NK-92 treated with Interleukin-12 subunit alpha and Interleukin-12 subunit beta, amount 100 ng/mL, for 24 hours (cell line): ENCODE data around the gene TFF1.

Experiments used
- DNase-seq: peaks from one replicate; lab custom pipeline; 2025; lab: John Stamatoyannopoulos, UW

Gene TFF1

DNA sequence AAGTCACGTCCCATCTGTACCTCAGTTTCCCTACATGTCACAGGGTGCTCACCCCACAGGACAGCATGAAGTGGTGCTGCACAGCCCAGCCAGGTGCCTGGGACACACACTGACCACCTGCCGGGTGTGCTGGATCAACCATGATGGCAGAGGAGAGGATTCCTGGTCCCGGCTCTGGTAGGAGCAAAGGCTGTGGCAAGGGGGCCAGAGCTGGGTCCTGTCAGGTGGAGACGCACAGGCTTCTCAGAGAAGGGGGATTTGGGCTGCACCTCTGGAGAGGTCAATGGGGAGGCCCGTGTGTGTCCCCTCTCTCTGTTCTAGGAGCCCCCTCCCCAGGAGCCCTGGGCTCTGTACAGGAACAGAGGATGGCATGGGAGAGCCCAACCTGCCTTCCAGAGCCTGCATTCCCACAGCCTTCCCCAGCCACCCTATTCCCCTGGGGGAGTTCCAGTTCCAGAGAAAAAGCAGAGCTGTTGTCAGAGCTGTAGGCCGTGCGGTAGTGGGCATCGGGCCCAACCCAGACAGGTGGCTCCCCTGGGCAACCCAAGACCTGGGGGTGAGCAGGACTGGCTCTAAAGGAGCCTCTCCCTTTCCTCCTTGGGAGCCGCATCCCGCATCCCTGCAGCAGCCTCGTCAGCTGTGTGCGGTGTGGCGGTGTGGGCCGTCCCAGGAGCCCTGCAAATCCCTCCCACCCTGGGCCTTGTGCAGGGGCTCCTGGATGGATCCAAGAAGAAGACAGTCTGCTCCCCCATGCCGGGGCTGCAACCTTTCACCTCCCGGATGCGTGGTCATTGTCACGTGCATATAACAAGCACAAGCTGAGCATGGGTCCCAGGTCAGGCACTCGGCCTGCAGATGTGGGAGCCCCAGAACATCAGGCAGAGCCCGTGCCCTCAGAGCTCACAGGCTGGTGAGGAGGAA lies 48.2 kb downstream of the TFF1 start:
- DNase-seq, result no peak

DNA sequence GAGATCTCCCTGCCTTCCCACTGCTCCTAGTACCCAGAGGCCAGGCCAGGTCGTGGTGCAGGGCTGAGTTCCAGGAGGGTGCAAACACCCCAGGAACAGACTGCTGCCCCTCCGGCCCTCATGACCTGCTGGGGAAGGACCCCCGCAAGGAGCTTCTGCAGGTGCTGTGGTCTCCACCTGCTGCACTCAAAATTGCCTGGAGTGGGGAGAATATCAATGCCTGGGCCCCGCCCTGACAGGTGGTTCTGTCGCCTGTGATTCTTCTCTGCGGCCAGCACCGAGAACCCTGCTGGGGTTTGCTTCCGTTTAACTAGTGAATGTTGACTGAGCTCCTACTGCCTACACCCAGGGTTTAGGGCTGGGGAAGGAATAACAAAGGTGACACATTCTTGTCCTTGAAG lies 49.0 kb downstream of the TFF1 start:
- DNase-seq, result no peak

DNA sequence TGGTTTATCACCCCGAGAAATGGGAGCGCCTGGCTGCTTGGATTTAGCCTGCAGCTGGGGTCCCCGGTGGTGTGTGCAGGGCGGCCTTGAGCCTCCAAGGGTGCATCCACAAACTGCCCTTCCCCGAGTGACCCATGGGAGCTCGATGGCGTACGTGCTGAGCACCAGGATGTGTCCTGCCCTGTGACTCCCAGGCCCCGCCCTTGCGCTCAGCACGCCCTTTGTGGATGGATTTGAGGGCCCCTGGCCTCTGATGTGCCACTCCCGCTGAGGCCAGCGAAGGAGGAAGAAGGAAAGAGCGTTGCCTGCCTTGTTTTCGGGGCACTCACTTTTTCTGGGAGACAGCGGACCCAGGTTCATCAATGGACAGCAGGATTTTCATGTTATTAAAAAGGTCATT lies 49.4 kb downstream of the TFF1 start:
- DNase-seq, result no peak

DNA sequence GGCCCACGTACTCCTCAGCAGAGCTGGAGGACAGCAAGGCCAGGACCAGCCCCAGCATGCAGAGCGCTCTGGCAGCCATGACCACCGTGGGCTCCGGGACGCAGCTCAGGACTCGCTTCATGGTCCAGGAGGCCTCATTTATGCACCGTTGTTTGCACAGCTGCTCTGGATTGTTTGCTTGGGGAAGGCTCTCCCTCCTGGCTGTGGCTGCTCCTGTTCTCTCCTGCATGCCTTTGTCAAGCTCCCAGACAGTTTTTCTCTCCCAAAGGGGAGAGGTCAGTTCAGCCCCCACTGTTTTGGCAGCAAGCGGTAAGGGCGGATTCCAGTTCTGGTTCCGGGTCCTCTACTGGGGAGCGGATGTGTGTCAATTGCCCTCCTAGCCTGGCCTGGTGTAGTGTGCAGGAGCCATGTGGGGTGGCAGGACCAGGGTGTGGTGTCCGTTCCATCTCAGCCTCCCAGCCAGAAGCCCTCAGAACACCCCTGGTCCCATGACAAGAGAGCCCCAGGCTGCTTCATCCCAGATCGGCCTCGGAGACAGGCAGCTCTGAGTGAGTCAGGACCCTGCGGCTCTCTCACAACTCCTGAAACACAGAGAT lies 50.9 kb downstream of the TFF1 start, which contains the start of gene TFF3:
Gene TFF3, minus strand, starts transcription at position 114 of the 596 bp plus-strand sequence. Its CDS starts 35 bp downstream, at position 79.
- DNase-seq, result no peak

DNA sequence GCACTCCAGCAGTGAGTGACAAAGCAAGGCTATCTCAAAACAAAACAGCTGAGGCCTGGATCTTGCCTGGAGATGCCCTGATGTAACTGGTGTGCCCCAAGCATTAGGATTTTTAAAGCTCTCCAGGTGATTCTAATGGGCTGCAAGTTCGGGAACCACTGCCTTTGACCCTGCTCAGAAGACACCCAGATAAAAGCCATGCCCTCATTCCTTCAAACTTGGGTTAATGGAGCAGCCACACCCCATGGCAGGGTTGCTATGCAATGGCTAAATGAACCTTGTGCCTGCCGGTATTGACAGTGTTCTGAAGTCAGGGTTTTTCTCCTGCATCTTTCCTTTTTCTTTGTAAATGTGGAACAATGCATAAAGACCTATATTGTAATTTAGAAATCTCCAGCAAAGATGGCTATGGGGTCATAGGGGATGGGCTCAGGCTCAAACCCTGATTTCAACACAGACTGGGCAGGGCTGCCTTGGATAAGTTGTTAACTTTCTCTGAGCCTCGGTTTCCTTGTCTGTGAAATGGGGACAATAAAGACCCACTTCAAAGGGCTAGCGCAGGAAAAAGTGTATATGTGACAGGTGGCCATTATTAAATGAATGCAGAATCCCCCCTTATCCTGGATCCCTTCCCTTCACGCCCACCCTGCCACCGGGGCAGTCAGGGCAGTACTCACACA lies 51.6 kb downstream of the TFF1 start:
- no peak for DNase-seq

DNA sequence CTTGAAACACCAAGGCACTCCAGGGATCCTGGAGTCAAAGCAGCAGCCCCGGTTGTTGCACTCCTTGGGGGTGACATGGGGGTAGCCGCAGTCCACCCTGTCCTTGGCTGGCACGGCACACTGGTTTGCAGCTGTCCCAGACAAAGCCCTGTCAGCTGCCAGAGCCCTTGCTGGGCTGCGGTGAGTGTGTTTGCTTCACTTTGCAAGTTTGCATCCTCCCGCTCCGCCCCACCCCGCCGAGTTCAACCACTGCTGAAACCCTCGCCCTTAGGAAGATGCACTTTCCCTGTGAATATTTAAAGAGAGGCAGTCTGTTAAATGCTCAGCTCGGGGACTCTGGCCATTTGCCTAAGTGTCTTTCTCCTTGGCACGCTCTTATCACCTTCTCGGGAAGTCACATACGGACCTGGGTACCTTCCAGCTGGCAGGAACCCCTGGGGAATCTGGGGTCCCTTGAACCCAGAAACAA lies 52.8 kb downstream of the TFF1 start:
- DNase-seq, result no peak

DNA sequence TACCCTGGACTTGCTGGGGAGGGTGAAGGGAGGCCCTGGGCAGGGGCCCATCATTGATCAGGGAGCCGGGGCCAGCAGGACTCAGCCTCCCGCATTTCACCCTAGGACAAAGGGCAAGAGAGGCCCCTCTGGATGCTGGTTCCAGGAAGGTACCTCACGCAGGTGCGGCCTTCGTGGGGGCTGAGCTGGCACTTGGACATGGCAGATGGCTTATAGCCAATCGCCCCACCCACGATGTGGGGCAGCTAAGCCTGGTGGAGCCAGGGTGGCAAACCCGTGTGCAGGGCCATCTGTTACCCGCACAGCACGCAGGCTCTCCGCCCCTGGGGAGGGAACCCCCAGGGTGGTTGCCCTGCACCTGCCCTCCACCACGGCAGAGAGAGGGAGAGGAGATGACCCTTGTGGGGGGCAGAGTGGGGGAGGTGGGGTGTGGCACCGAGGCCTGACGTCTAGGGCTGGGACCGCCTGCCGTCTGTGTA lies 53.7 kb downstream of the TFF1 start:
- no peak for DNase-seq
